ENCODE measurements around the gene HOMER3.

The HOMER3 gene

DNA sequence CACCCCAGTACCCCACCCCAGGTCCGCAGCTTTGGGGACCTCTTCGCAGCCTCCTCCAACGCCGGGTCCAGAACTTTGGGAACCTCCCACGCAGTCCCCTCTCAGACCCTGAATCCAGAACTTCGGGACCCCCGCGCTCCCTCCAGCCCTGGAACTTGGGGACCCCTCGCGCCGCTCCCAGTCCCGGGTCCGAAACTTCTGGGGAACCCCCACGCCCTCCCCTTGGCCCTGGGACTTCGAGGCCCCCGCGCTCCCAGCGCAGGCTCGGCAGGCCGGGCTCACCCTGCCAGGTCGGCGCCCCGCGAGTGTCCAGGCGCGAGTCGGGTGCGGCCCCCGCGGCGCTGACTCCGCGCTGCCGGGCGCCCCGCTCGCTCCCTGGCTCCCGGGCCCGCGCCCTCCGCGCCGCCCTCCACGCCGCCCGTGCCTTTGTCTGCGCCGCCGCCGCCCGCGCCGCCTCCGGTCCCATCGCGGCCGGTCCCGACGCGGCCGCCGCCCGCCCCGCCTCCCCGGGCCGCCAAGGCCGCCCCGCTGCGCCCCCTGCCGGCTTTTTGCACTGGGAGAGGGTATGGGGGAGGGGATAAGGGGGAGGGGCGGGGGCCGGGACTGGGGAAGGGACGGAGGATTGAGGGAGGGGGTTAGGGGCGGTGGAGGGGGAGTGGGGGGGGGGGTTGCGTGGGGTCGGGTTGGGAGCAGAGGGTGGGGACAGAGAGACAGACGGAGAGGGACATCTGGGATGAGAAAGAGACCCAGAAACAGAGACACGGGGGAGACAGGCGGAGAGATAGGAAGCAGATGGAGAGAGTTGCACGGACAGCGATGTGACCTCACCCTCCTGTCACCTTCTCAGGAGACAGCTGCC lies at the start of gene HOMER3:
TSS of gene HOMER3 (minus strand) at position 449 of the 859 bp plus-strand sequence. CDS start 2,235 bp downstream, outside the sequence.
- no peak for DNase-seq

DNA sequence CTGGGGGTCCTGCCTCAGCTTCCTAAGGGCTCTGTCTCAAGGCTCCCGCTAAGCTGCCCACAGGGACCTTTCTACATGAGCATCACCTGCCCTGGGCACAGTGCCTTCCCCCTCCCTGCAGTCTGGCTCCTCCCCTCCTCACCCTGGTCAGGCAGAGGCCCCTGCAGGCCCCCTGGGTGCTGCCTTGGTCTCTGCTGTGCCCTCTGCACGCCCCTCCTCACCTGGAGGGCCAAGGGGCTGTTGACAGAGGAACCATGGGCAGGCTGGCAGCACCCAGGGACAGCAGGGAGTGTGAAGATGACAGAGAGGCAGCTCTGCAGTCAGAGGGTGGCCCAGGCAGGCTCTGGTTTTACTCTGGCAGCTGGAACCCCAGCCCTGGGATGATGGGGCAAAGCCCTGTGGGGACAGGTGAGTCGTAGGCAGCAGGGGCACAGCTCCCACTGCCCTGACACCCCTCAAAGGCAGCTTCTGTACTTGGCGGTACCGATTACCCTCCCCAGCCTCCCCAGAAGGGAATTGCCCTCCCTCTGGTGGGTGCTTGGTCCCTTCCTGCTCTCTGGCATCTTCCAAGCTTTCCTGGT lies 49.2 kb upstream of the HOMER3 start:
- no peak for DNase-seq

DNA sequence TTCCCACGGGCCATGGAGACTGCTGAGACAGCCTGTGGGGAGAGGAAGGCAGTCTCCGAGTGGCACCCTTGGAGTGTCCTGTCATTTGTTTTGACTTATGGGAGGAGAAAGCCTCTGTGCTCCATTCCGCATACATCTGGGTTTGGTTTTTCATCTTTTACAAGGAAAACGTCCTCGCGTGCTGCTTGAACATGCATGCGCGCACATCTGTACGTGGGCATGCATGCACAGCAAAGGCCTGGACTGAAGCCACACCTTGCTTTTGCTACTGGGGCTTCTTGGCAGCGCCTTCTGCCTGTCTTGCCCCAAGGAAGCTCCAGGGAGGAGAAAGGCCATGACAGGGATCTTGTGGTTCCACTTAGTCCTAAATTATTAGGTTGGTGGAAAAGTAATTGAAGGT lies 48.3 kb upstream of the HOMER3 start:
- no peak for DNase-seq

DNA sequence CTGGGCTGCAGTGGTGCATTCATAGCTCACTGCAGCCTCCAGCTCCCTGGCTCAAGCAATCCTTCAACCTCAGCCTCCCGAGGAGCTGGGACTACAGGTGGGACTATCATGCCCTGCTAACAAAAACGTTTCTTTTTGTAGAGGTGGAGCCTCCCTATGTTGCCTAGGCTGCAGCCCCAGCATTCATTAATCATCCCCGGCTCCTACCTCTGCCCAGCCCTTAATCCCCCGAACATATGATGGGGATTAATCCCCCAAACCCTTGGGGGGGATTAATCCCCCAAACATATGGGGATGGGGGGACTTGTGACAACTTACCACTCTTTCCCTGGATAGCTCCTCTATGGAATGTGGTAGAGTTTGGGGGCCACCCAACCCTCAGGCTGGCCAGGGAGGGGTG lies 46.4 kb upstream of the HOMER3 start:
- no peak for DNase-seq

DNA sequence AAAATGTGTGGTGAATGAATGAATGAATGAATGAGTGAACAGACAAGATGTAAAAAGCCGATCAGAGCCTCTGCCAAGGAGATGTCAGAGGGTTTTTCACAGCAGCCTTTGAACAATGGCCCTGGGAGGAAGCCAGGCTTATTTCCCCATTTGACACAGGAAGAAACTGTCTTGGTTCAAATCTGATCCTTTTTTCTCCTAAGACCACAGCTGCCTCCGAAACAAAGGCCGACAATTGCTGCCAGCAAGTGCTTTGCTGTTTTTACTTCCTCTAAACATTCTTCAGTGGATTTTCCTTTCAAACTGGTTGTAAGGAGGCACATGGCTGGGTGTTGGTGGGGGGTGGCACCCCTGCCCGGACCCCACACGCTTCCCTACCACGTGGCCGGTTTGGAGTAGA lies 44.2 kb upstream of the HOMER3 start:
- DNase-seq: no peak

DNA sequence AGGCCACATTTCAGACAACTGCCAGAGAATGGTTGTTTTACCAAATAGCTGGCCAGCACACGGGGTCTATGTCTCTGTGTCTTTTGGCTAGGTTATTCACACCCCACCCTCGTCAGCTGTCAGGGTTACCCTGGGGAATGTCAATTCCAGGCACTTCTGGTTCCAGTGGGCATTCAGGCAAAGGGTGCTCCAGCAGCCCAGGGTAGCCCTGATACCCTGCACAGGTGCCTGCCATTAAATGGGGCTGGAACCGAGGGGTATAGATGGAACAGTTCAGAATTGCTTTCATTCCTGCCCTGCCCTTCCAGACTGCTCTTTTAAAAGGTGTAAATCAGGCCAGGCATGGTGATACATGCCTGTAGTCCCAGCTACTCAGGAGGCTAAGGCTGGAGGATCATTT lies 43.2 kb upstream of the HOMER3 start:
- no peak for DNase-seq

DNA sequence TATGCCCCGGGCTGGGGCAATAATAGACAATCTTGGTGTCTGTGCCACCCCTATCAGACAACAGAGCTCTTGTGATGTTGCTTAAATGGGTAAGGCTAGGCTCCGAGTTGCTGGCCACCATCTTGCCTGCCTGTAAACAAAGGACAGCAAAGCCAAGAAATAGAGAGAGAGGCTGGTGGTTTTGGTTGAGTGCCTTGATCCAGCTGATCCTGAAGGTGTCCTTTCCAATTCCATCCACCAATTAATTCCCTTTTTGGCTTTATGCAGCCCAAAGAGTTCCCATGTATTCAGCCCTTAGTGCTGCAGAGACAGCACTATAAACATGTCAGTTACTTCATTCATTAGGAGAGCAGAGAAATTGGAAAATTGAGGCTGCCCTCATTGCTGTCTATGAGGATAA lies 41.7 kb upstream of the HOMER3 start:
- DNase-seq: no peak

DNA sequence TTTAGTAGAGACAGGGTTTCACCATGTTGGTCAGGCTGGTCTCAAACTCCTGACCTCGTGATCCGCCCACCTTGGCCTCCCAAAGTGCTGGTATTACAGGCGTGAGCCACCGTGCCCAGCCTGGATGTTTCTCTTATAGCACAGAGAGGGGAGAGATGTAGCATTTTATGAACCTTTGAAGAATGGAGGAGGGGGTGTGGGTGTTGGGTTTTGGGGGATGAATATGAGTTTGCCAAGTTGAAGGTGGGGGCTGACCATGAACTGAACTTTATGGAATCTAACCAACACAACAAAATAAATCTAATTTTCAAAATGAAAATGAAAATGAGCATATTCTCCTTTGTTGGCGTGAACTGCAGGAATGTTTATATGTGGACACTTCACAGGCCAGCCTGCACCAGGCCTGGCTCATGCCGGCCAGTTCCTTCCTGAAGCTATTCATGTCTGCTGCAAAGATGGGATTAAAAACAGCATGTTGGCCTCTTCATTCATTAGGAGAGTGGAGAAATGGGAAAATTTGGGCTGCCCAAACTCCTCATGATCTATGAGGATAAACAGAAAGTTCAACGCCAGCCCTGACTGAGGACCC lies 39.5 kb upstream of the HOMER3 start:
- DNase-seq: no peak

DNA sequence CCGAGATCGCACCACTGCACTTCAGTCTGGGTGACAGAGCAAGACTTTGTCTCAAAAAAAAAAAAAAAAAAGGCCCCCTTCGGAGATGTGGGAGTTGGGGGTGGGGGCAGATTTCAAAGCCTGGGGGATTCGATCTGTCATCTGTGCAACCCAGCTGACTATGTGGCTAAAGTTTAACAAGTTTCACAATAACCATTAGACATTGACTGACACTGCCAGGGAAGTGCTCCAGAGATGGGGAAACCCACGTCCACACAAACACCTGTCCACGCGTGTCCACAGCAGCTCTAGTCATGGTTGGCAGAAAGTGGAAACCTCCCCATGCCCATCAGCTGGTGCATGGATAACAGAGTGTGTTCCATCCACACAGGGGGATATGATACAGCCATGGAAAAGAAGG lies 37.6 kb upstream of the HOMER3 start:
- no peak for DNase-seq

DNA sequence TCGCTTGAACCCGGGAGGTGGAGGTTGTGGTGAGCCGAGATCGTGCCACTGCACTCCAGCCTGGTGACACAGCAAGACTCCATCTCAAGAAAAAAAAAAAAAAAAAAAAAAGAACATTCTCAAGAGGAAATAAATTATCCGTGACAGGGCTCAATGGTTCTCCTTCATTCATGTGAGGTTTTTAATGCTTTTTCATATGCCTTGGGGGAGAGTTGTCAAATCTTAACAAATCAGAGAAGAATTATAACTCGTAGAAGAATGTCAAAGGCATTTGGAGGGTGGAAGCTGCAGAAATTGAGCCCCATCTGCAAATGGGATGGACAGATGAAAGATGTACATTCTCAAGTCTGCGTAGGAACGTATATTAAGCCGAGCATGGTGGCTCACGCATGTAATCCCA lies 34.9 kb upstream of the HOMER3 start:
- DNase-seq: no peak

DNA sequence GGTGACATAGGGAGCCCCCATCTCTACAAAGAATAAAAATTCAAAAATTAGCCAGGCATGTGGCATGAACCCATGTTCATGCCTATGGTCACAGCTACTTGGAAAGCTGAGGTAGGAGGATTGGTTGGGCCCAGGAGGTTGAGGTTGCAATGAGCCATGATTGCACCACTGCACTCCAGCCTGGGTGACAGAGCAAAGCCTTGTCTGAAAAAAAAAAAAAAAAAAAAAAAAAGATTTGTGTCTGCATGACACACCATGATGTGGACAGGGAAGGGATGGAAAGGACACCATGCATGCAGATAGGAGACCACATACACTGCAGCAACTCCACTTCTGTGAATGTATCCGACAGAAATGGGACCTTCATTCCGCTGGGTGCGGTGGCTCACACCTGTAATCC lies 34.0 kb upstream of the HOMER3 start:
- no peak for DNase-seq

DNA sequence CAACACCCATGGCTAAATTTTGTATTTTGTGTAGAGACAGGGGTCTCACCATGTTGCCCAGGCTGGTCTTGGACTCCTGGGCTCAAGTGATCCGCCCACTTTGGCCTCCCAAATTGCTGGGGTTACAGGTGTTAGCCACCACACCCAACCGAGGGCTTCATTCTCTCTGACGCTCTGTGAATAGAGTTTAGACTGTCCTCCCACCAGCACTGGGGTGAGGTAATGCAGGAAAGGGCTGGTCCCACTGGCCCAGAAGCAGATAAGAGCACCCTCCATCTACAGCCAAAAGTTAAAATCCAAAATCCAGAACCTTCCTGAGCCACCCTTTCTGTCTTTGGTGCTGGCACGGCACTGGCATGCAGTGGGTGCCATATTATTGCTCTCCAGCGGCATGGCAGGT lies 31.8 kb upstream of the HOMER3 start:
- no peak for DNase-seq

DNA sequence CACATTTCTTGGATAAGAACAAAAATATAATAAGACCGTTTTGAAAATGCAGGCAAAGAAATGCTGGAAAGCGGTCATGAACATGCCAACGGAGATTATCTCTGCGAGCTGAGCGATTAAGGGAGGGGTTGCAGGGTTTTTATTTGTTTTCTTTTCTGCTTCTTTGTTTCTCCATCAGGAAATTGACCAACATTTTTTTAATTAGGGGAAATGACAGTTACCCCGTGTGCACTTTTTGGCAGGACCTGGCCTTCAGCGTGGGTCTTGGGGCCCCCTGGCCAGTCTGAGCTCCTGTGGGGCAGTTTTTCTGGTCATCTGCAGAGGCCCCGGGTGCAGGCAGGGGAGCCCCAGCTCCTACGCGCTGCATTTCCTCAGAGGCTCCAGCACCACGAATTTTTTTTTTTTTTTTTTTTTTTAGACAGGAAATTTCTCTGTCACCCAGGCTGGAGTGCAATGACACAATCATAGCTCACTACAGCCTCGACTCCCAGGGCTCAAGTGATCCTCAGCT lies 31.3 kb upstream of the HOMER3 start:
- DNase-seq: no peak

DNA sequence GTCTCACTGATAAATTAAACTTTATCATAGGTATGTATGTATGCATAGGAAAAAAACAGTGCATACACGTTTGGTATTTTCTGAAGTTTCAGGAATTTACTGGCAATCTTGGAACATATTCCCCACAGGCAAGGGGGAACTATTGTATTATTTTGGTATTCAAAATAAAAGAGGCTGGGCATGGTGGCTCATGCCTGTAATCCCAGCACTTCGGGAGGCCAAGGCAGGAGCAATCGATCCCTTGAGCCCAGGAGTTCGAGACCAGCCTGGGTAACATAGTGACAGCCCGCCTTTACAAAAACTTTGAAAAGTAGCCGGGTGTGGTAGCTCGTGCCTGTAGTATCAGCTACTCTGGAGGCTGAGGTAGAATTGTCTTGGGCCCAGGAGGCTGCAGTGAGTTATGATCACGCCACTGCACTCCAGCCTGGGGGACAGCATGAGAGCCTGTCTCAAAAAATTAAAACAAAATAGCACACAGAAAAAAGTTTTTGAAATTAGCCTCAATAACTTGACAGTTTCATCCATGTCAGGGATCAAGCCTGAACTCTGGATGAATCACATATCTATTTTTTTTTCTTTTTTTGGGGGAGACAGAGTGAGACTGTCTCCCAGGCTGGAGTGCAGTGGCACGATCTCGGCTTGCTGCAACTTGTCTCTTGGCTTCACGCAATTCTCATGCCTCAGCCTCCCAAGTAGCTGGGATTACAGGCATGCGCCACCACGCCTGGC lies 29.1 kb upstream of the HOMER3 start:
- no peak for DNase-seq

DNA sequence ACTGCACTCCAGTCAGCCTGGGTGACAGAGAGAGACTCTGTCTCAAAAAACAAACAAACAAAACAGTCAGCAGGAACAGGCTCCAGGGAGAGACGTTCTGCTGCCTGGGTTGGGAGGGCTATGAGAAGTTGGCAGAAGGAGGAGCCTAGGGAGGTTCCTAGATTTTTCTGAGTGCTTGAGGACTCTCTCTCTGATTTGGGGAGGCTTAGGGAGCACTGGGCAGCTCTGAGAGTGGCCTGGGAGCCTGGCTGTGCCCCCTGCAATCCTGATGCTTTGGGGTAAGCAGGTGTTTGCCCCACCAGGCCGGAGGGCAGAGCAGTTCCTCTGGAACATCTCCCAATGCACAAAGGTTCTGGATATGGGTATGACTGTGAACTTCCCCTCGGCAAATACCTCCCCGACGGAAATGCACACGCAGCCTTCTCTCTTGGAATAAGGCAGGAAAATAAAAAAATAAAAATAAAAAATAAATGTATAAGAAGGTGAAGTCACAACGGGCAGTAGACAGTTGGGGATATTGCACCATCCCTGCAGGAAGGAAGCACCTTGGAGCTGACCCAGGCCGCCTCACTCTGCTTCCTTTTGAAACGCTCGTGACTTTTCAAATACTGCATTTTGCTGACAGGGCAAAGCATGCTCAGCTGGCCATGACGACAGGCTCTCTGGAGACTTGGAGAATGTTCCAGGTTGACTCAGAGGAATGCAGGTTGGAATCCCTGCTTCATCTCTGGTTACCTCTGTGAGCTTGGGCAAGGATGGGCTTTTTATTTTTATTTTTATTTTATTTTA lies 26.5 kb upstream of the HOMER3 start:
- DNase-seq: no peak

DNA sequence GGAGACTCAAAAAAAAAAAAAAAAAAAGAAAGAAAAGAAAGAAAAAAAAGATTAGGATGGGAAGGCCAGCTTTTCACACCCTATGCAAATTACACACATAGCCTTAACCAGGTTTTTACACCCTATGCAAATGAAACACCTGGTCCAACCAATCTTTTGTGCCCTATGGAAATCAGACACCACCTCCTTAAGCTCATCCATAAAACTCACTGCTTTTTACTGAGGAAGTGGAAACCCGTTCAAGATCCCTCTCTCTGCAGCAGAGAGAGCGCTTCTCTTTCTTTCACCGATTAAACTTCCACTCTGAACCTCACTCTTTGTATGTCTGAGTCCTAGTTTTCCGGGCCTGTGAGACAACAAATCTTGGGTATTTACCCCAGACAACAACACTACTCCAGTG lies 25.3 kb upstream of the HOMER3 start:
- DNase-seq: no peak

DNA sequence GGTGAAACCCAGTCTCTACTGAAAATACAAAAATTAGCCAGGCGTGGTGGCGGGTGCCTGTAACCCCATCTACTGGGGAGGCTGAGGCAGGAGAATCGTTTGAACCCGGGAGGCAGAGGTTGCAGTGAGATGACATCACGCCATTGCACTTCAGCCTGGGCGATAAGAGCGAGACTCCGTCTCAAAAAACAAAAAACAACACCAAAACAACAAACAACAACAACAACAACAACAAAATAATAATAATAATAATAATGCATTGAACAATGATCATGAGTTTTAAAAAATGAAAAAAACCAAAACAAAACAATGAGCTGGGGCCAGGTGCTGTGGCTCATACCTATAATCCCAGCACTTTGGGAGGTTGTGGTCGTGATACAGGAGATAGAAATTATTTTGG lies 23.1 kb upstream of the HOMER3 start:
- DNase-seq: no peak

DNA sequence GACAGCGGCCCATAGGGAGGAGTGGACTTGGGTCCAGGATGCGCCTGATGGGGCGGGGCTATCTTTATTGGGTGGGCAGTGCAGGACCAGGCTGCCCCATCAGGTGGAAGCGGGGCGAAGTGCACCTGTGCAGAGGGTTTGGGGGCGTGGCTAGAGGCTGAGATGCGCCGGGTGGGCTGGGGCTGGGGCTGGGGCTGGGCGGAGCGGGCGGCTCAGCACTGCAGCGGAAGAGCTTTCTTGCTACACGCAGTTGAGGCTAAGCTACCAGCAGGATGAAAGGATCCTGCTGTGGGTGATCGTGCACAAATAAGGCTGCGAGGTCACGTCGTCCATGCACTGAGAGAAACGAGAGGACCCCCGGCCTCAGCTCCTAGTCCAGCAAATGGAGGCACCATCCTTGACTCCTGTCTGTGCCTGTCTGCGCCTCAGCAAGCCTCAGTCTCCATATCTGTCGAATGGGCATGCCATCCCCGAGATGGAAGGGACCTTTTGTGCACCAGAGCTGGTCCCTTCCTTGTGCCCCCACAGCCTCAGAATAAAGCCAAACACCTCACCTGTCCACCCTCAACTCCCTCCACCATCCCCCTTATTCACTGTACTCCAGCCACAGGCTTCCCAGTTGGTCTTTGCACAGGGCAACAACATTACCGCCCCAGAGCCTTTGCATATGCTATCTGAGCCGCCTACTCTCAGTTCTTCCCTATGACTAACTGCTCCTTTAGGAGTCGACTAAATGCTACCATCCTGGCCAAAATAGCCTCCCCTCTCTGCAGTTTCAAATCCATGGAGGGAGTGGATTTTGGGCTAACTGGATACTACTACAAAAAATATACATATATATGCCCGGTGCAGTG lies 21.0 kb upstream of the HOMER3 start:
- no peak for DNase-seq

DNA sequence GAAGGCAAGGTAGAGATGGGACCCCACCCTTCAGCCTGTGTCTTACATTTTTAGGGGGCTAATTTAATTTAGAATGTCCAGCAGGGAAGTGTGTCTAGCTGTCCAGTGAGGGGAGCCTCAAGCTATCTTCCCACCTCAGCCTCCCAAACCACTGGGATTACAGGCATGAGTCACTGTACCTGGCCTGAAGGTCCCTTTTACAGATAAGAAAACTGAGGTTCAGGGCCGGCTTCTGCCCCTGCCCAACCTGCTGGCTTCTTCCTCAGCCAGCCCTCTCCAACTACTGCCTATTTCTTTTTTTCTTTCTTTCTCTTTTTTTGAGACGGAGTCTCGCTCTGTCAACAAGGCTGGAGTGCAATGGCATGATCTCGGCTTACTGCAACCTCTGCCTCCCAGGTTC lies 19.4 kb upstream of the HOMER3 start:
- DNase-seq: no peak

DNA sequence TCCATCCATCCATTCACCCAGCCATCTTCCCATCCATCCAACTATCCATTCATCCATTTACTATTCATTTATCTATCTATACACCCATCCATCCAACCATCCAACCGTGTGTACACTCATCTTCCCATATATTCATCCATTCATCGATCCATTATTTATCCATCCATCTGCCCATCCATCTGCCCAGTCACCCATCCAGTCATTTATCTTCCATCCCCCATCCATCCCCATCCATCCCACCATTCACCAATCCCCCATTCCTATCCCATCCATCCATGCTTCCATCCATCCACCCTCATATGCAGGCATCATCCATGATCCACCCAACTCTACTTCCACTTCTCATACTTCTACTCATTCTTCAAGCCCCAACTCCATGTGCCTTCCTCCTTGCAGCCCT lies 14.0 kb upstream of the HOMER3 start:
- no peak for DNase-seq

DNA sequence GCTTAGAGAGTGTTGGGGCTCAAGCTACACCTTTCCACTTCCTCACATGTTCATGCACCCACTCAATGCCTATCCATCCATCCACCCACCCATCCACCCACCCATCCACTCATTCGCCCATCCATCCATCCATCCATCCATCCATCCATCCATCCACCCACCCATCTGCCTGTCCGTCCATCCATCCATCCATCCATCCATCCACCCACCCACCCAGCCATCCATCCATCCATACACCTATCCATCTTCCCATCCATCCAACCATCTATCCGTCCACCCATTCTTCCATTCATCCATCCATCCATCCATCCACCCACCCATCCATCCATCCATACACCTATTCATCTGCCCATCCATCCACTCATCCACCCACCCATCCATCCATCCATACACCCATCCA lies 13.1 kb upstream of the HOMER3 start:
- no peak for DNase-seq
